Measurements from ENCODE around the gene BSDC1. TPM values are rescaled to one million over a fixed set of nuclear protein-coding genes. Genes with fewer than 3 reads are reported as not detected.

The BSDC1 gene
- total RNA-seq, 4 donors from 2014 or later: 60.6 to 88.7 (median 83.8) TPM

DNA sequence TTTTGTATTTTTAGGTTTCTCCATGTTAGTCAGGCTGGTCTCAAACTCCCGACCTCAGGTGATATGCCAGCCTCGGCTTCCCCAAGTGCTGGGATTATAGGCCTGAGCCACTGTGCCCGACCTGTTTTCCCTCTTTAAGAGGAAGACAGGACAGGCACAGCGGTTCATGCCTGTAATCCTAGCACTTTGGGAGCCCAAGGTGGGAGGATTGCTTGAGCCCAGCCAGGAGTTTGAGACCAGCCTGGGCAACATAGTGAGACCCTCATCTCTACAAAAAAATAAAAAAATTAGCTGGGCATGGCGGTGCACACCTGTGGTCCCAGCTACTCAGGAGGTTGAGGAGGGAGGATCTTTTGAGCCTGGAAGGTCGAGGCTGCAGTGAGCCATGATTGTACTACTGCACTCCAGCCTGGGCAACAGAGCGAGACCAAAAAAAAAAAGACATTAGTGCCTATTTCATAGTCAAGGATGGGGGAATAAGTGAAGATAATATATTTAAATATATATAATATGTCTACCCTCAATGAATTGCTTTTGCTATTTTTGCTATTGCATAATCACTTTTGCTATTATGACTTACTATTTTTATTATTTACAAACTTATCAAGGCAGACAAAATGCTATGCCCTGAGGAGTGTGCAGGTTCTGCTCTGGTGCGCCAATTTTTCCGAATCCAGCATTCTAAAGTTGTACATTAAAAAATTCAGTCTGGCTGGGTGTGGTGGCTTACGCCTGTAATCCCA lies 75.9 kb downstream of the BSDC1 start:
- DNase-seq (ENCODE audit: low spot score in 2 of 2): no peak
- Histone ChIP-seq H3K4me1 (peaks cover 0 to 9% (median 2%) of the 10 kb centered on the region in 4 donors), H3K27me3 (no peaks in the 10 kb centered on the region), H3K27ac (no peak overlapping the region), H3K9me3 (no peaks in the 10 kb centered on the region), H3K4me3 (no peak overlapping the region), H3K36me3 (peaks cover 0 to 48% (median 0%) of the 10 kb centered on the region in 3 donors)
- WGBS, 2 donors: 93 to 95% methylated on average over 10 of the region's 10 CpGs
- TF ChIP-seq EP300 (IDR thresholded peaks at IDR 0.05) (no peak), POLR2A (IDR thresholded peaks at IDR 0.05) (no peak)
- TF ChIP-seq, protein P1, sequence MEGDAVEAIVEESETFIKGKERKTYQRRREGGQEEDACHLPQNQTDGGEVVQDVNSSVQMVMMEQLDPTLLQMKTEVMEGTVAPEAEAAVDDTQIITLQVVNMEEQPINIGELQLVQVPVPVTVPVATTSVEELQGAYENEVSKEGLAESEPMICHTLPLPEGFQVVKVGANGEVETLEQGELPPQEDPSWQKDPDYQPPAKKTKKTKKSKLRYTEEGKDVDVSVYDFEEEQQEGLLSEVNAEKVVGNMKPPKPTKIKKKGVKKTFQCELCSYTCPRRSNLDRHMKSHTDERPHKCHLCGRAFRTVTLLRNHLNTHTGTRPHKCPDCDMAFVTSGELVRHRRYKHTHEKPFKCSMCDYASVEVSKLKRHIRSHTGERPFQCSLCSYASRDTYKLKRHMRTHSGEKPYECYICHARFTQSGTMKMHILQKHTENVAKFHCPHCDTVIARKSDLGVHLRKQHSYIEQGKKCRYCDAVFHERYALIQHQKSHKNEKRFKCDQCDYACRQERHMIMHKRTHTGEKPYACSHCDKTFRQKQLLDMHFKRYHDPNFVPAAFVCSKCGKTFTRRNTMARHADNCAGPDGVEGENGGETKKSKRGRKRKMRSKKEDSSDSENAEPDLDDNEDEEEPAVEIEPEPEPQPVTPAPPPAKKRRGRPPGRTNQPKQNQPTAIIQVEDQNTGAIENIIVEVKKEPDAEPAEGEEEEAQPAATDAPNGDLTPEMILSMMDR (IDR thresholded peaks at IDR 0.05): no peak

DNA sequence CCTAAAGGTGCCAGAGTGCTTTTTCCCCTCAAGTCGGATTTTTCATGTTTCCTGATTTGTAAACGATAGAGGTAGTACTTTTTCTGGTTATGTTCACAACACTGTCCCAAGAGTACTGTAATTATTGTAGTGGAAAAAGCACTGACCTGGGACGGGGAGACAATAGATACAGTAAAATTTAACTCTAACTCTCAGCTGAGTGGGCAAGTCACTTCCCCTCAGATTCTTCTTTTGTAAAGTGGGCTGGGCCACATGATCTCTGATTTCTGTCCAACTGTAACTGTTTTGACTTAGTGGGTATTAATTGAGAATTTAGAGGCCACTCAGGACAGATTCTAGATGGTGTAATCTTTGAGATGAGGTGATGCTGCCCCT lies 77.4 kb downstream of the BSDC1 start:
- Histone ChIP-seq H3K27ac (no peak overlapping the region), H3K4me3 (no peak overlapping the region), H3K9me3 (no peaks in the 10 kb centered on the region), H3K27me3 (no peaks in the 10 kb centered on the region), H3K4me1 (peaks cover 0 to 5% (median 3%) of the 10 kb centered on the region in 4 donors), H3K36me3 (peaks cover 0 to 37% (median 0%) of the 10 kb centered on the region in 3 donors)
- WGBS, 2 donors: 70 to 72% methylated on average over 3 of the region's 3 CpGs
- TF ChIP-seq POLR2A (IDR thresholded peaks at IDR 0.05) (no peak), EP300 (IDR thresholded peaks at IDR 0.05) (no peak)
- TF ChIP-seq, protein P1 (IDR thresholded peaks at IDR 0.05): no peak
- DNase-seq (ENCODE audit: low spot score in 2 of 2): no peak

Other genes with a start within 250 kb of the BSDC1 start
- gene TXLNA, start 214.8 kb downstream of the BSDC1 start, total RNA-seq: 10 to 100 TPM; 41.4 to 52.0 (median 49.5) TPM
- gene CCDC28B, start 193.8 kb downstream of the BSDC1 start, total RNA-seq: 10 to 100 TPM in 1 of 4 donors, 1 to 10 TPM in 3; 2.7 to 12.0 (median 6.2) TPM
- 1 to 10 TPM; 2.4 to 4.7 (median 3.7) TPM for gene IQCC, start 188.8 kb downstream of the BSDC1 start, total RNA-seq
- gene DCDC2B, start 185.4 kb downstream of the BSDC1 start, total RNA-seq: not detected
- gene TMEM234, start 172.1 kb downstream of the BSDC1 start, total RNA-seq: 10 to 100 TPM; 22.5 to 29.0 (median 26.3) TPM
- gene EIF3I, start 172.0 kb downstream of the BSDC1 start, total RNA-seq: 100 to 1,000 TPM; 121 to 172 (median 152) TPM
- gene FAM167B, start 147.2 kb downstream of the BSDC1 start, total RNA-seq: 1 to 10 TPM; 1.4 to 5.4 (median 3.5) TPM
- gene LCK, start 143.2 kb downstream of the BSDC1 start, total RNA-seq: 1 to 10 TPM; 1.1 to 6.9 (median 2.0) TPM
- 10 to 100 TPM; 40.4 to 51.6 (median 47.1) TPM for gene HDAC1, start 102.4 kb downstream of the BSDC1 start, total RNA-seq
- gene MARCKSL1, start 58.2 kb downstream of the BSDC1 start, total RNA-seq: 10 to 100 TPM; 42.4 to 61.2 (median 45.0) TPM
- 10 to 100 TPM in 3 of 4 donors, 1 to 10 TPM in 1; 9.4 to 23.5 (median 16.3) TPM for gene FAM229A, start 32.0 kb downstream of the BSDC1 start, total RNA-seq
- 1 to 10 TPM in 3 of 4 donors, under 1 TPM in 1; 0.44 to 1.5 (median 1.2) TPM for gene TSSK3, start 31.9 kb downstream of the BSDC1 start, total RNA-seq
- under 1 TPM in 1 of 4 donors, not detected in 3; 0.21 TPM for gene ZBTB8B, start 70.6 kb upstream of the BSDC1 start, total RNA-seq
- gene ZBTB8A, start 145.0 kb upstream of the BSDC1 start, total RNA-seq: 10 to 100 TPM in 3 of 4 donors, 1 to 10 TPM in 1; 8.1 to 14.9 (median 12.1) TPM